ENCODE measurements around the gene C1orf35.

GRCh38 chr1:228148935-228149405, 45.8 kb upstream of the C1orf35 start:
- TF ChIP-seq ZNF274 (IDR thresholded peaks at IDR 0.05; ENCODE audit: borderline replicate concordance, extremely low read depth, low read length) (no peak), POLR2AphosphoS5 (IDR thresholded peaks at IDR 0.05; ENCODE audit: low read depth, low read length) (no peak), CTCF (IDR thresholded peaks at IDR 0.05; ENCODE audit: control extremely low read depth in 1 of 3, insufficient read depth in 1 of 3, low read depth in 1 of 3, low read length in 3 of 3) (no peak), POLR2A (IDR thresholded peaks at IDR 0.05; ENCODE audit: control extremely low read depth in 1 of 2, low read depth in 2 of 2, low read length in 2 of 2) (no peak), SIN3A (conservative IDR thresholded peaks at IDR 0.05 in 1 of 2, IDR thresholded peaks at IDR 0.05 in 1 of 2; ENCODE audit: low read depth in 1 of 2, low read length in 2 of 2) (no peak), USF2 (IDR thresholded peaks at IDR 0.05; ENCODE audit: low read length) (no peak), GABPA (IDR thresholded peaks at IDR 0.05; ENCODE audit: borderline replicate concordance, insufficient read depth, low read length) (no peak)
